Measurements from ENCODE around the gene CSNK1G2.

CSNK1G2 gene

GRCh38 chr19:1991018-1991913 lies 50.3 kb downstream of the CSNK1G2 start:
- DNase-seq: no peak

GRCh38 chr19:1992759-1993260 lies 51.8 kb downstream of the CSNK1G2 start:
- no peak for DNase-seq

DNA sequence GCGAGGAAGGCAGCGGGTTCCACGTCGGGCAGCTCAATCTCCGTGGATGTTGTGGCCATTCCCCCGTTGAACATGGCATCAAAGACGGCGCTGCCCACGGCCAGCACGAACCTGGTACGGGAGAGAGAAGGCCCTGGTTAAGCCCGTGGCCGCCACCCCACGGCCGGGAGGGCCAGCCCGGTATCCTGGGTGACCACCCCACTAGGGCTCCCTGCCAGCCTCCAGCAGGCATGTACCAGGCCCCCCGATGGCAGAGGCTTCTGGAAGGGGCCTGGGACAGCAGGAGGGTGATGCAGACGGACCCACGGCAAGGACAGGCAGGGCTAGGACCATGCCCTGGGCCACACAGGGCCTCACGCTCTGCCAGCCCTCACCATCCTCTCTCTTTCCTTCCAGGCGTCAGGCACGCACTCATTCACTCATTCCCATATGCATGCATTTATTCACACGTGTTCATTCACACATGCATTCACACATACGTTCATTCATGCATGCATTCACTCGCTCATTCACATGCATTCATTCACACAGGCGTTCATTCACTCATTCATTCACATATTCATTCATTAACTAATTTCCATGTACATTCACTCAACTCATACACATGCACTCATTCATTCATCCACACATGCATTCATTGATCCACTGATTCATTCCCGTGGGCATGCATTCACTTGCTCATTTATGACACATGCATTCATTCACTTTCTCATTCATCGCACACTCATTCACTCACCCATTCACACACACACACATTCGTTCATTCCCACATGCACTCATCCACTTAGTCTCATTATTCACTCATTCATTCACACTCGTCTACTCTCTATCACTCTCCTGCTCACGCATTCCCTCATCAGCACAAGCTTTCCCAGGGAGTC lies 56.6 kb downstream of the CSNK1G2 start:
- no peak for DNase-seq

- DNase-seq: no peak
These were observed 58.0 kb downstream of the CSNK1G2 start for GRCh38 chr19:1998712-1999708.

- no peak for DNase-seq
These were observed 59.0 kb downstream of the CSNK1G2 start for GRCh38 chr19:1999856-2000515.

- DNase-seq: no peak
These were observed 62.9 kb downstream of the CSNK1G2 start for GRCh38 chr19:2003874-2004273.

DNA sequence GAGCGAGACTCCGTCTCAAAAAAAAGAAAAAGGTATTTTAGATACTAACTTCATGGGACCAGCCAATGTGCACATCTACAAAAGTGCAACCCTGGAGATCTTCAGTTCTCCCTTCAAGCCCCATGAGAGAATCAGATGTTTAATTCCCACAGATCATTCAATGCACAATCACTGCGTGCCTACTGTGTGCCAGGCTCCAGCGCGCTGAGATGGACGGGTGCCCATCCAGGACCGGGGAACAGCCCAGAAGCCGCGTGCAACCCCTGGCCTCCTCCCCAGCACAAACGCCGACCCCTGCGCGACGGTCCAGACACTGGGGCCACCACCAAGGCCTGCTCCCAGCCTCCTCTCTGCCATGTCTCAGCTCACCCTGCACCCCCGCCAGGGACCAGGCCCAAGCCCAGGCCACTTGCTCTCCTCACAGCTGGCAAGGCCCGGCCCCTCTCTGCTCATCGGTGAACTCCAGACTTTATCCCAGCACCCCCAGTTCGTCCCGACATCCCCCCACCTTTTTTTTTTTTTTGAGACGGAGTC lies 69.2 kb downstream of the CSNK1G2 start:
- DNase-seq: no peak

- no peak for DNase-seq
These were observed 70.2 kb downstream of the CSNK1G2 start for GRCh38 chr19:2011169-2011568.

DNA sequence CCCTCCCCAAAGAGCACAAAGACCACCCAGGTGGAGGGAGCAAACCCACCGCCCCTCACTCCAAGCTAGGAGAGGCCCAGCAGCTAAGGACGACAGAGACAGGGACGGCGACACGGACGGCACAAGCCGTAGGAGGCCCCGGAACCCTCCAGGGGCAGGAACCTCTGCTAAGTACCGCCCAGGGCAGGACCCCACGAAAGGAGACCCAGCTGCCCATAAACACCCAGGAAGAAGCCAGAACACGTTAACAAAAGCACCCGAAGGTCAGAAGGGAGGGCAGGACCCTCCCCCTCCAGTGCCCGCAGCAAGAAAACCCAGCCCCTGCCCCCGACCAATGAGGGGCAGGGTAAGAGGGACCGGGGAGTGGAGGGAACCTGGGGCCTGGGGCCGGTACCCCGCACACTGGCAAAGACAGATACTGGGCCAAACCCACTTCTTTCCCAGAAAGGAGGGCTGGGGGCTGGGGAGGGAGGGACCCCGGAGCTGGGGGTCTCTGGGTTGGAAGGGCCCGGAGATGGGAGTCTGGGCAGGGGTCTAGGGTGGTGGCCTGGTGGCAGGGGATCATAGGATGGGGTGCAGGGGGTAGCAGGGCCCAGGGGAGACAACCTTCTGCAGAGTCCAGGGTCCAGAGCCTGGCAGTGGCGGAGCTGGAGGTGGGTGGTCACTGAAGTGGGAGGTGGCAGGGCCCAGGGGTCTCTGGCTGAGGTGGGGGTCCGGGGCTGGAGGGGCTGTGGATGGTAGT lies 72.1 kb downstream of the CSNK1G2 start:
- DNase-seq: no peak

DNA sequence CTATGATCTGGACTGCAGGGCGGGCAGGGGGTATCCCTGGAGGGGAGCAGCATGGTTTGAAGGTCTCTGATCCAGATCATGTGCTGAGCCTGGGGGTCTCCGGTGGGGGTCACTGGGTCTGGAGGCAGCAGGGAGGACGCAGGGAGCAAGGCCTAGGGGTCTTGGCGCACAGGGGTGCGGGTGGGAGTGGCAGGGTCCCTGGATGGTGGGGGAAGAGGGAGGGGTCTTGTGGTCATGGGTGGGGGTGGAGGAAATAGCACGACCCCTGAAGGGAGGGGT lies 72.7 kb downstream of the CSNK1G2 start:
- DNase-seq: no peak

DNA sequence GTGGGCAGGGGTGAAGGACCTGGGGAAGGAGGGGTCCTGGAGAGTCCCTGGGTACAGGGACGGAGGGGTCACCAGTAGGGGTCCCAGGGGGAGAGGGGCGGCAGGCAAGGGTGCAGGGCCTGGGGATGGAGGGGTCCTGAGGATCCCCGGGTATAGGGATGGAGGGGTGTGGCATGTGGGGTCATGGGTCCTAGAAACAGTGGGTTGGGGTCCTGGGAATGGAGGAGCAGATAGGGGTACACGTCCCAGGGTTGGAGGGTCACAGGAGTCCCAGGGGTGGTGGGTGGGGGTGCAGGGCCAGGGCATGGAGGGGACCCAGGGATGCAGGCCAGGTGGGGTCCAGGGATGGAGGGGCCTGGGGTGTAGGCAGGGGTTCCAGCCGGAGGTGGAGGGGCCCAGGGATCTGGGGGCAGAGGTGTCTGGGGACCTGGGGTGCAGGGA lies 73.2 kb downstream of the CSNK1G2 start:
- no peak for DNase-seq

DNA sequence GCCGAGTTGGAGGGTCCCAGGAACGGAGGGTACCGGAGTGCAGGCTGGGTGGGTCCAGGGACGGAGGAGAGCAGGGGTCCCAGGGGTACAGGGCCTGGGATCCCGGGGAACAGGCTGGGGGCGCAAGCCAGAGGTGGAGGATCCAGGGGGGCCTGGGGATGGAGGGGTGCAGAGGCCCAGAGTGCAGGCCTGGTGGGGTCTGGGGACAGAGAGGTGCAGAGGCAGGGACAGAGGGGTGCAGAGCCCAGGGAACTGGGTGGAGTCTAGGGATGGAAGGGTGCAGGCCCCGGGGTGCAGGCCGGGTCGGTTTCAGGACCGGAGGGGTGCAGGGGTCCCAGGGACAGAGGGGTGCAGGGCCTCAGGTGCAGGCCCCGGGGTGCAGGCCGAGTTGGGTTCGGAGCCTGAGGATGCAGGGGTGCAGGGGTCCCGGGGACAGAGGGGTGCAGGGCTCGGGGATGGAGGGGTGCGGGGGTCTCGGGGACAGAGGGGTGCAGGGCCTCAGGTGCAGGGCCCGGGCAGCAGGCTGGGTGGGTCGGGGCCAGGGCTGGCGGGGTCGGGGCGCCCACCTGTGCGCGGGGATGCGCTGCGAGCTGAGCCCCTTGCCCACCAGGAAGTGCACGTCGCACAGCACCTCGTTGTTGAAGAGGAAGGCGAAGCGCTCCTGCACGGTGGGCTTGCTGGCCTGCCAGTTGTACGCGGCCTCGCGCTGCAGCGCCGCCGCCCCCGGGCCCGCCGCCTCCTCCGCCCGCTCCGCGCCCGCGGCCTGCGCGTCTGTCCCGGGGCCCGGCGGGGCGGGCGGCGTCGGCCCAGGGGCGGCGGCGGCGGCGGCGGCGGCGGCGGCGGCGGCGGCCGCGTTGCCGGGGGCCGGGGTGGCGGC lies 74.0 kb downstream of the CSNK1G2 start:
- no peak for DNase-seq

- DNase-seq: no peak
These were observed 74.6 kb downstream of the CSNK1G2 start, which contains the start of gene BTBD2 for GRCh38 chr19:2015608-2015950. Gene BTBD2 (minus strand): TSS chr19:2015714. CDS start chr19:2015703, 11 bp downstream.

DNA sequence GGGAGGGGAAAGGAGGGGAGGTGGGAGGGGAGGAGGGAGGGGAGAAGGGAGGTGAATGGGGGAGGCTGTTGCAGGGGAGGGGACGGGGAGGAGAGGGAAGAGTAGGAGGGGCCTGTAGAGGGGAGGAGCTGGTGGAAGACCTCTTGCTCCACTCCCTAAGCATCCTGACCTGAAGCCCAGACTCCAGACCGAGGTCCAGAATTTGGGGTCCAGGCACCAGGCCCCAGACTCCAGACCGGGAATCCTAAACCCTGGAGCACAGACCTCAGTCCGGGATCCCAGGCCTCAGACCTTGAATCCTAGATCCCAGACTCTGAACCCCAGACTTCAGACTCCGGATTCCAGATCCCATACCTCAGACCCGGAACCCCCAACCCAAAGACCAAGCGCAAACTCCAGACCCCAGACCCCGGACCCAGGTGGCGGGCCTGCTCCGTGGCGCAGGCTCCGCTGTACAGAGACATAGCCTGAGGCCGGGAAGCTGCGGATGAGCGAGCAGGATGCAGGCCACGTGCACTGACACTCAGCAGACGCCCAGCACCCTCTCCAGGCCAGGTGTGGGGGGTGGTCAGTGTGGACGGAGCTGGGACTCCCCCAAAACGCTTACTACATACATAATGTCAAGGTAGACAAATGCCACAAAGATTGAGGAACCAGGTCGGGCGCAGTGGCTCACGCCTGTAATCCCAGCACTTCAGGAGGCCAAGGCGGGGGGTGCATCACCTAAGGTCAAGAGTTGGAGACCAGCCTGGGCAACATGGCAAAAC lies 75.3 kb downstream of the CSNK1G2 start:
- DNase-seq: peak; percentile 47

GRCh38 chr19:2018752-2019151 lies 77.8 kb downstream of the CSNK1G2 start:
- DNase-seq: no peak

DNA sequence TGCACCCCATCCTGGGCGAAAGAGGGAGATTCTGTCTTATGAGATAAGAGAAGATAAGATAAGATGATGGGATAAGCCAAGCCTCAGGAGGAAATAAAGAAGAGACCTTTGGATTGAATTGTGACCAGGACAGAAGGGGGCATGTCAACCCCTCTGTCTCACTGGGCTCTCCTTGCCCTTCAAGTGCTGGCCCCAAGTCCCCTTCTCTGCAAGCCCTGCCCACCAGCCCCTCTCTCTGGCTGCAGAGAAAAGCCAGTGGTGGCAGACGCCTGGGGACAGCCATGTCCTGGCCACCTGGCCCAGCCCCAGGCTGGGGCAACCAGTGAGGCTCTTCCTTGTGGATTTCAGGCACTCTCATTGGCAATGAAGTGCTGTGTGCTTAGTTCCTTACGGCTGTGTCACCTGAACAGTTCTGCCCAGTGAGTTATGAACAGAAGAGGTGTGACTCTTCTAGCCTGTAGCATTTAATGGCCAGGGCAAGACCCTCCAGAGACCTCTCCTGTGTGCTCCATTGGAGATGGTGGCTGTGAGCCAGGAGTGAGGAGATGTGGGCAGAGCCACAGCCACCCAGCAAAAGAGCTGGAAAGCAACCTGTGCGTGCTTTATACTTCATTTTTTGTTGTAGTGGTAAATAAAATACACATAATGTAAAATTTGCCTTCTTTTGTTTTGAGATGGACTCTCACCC lies 80.6 kb downstream of the CSNK1G2 start:
- DNase-seq: no peak

- DNase-seq: no peak
These were observed 81.3 kb downstream of the CSNK1G2 start for GRCh38 chr19:2022289-2022688.

GRCh38 chr19:2026770-2027169 lies 85.8 kb downstream of the CSNK1G2 start:
- DNase-seq: no peak

DNA sequence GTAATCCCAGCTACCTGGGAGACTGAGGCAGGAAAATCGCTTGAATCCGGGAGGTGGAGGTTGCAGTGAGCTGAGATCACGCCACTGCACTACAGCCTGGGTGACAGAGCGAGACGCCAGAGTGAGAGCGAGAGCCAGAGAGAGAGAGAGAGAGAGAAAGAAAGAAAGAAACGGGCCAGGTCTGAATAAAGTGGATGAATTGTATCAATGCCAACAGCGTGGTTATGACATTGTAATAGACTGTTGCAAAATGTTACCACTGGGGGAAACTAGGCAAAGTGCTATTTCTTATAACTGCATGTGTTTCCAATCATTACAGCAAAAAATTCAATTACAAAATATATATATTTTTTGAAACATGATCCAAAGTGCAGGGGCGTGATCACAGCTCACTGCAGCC lies 86.4 kb downstream of the CSNK1G2 start:
- DNase-seq: no peak
